ENCODE results near the gene THSD4.

DNA sequence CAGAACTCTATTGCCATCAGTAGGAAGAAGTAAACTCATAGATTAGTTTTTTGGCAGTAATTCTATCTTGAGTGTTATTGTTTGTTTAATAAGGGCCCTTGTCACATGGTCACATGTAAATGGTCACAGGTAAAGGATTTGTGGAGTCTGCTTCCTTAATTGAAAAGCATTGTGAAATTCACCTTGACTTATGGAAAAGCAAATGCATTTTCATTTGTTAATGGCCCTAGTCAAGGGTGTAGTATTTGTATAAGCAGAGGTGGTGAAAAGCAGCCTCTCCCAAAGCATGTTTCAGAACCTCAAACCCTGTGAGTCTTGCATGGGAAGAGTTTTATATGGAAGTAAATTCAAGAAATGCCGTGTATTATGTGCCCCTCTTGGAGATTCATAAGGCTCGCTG lies 497.6 kb downstream of the THSD4 start:
- TF ChIP-seq FOXM1 (IDR thresholded peaks at IDR 0.05; ENCODE audit: low read depth): no peak
- no peak for TF ChIP-seq FOXM1 (CRISPR knock-in tag; IDR thresholded peaks at IDR 0.05; ENCODE audit: low read depth)
- no peak for TF ChIP-seq PURB (CRISPR knock-in tag; IDR thresholded peaks at IDR 0.05; ENCODE audit: low read depth)
- no peak for TF ChIP-seq MYBL2 (IDR thresholded peaks at IDR 0.05; ENCODE audit: low read depth)
- no peak for TF ChIP-seq MYBL2 (CRISPR knock-in tag; IDR thresholded peaks at IDR 0.05; ENCODE audit: borderline replicate concordance)
- TF ChIP-seq, protein P1, sequence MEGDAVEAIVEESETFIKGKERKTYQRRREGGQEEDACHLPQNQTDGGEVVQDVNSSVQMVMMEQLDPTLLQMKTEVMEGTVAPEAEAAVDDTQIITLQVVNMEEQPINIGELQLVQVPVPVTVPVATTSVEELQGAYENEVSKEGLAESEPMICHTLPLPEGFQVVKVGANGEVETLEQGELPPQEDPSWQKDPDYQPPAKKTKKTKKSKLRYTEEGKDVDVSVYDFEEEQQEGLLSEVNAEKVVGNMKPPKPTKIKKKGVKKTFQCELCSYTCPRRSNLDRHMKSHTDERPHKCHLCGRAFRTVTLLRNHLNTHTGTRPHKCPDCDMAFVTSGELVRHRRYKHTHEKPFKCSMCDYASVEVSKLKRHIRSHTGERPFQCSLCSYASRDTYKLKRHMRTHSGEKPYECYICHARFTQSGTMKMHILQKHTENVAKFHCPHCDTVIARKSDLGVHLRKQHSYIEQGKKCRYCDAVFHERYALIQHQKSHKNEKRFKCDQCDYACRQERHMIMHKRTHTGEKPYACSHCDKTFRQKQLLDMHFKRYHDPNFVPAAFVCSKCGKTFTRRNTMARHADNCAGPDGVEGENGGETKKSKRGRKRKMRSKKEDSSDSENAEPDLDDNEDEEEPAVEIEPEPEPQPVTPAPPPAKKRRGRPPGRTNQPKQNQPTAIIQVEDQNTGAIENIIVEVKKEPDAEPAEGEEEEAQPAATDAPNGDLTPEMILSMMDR (IDR thresholded peaks at IDR 0.05 in 2 of 3, conservative IDR thresholded peaks at IDR 0.05 in 1 of 3; ENCODE audit: insufficient read depth in 2 of 3, low read depth in 1 of 3, low read length in 3 of 3): no peak
- TF ChIP-seq POLR2AphosphoS5 (IDR thresholded peaks at IDR 0.05; ENCODE audit: control insufficient read depth, insufficient read depth, low read depth, low read length): no peak
- no peak for TF ChIP-seq MAFK (IDR thresholded peaks at IDR 0.05; ENCODE audit: low read length)
- no peak for TF ChIP-seq BDP1 (IDR thresholded peaks at IDR 0.05; ENCODE audit: insufficient read depth, insufficient read length)
- TF ChIP-seq NRF1 (conservative IDR thresholded peaks at IDR 0.05 in 1 of 2, IDR thresholded peaks at IDR 0.05 in 1 of 2): no peak
- no peak for TF ChIP-seq U2AF1 (optimal IDR thresholded peaks at IDR 0.05; ENCODE audit: low read depth, low read length)
- no peak for TF ChIP-seq ARNT (IDR thresholded peaks at IDR 0.05)
- TF ChIP-seq DPF2 (IDR thresholded peaks at IDR 0.05): no peak
- no peak for TF ChIP-seq POLR2A (conservative IDR thresholded peaks at IDR 0.05)
- TF ChIP-seq HDAC2 (IDR thresholded peaks at IDR 0.05): no peak
